Stimulated activated CD8-positive, alpha-beta memory T cell treated with anti-CD3 and anti-CD28 coated beads, Interleukin-15, amount 100 ng/mL, for 48 hours (primary cell): Measurements from ENCODE around the gene POLR3F.
"Not testable (repeated sequence)": the region's sequence is repeated elsewhere in the genome, so short reads cannot be mapped to it uniquely, and the experiment has no call there.

ENCODE experiments used
- DNase-seq, 2 donors: peaks; one replicate each; pipeline ENCODE4 v3.0.0-alpha.2; 2020; ENCODE audit warnings: low read depth in 2 of 2

POLR3F gene

GRCh38 chr20:18466894-18467730 is at the start of gene POLR3F, which contains the start of gene DZANK1:
Gene POLR3F, plus strand, starts transcription at chr20:18467390. Its CDS starts 117 bp downstream, at chr20:18467507.
Gene DZANK1, minus strand, starts transcription at chr20:18467030. Its CDS starts 1,672 bp downstream, at chr20:18465358.
- peak; percentile 90 to 91 for DNase-seq

GRCh38 chr20:18421608-18422007 is 45.6 kb upstream of the POLR3F start:
- no peak for DNase-seq

- no peak for DNase-seq
Measured at GRCh38 chr20:18427214-18427613, 40.0 kb upstream of the POLR3F start.

GRCh38 chr20:18428490-18429173 is 38.6 kb upstream of the POLR3F start:
- no peak for DNase-seq

GRCh38 chr20:18430172-18430826 is 36.9 kb upstream of the POLR3F start:
- DNase-seq, result no peak

- no peak for DNase-seq
Measured at GRCh38 chr20:18431206-18431605, 36.0 kb upstream of the POLR3F start.

GRCh38 chr20:18436847-18437246 is 30.3 kb upstream of the POLR3F start:
- DNase-seq, result no peak

- no peak for DNase-seq
Measured at GRCh38 chr20:18440403-18440802, 26.8 kb upstream of the POLR3F start.

- DNase-seq, result no peak
Measured at GRCh38 chr20:18443886-18444285, 23.3 kb upstream of the POLR3F start.

- DNase-seq, result no peak
Measured at GRCh38 chr20:18456600-18456999, 10.6 kb upstream of the POLR3F start.

GRCh38 chr20:18465536-18466200 is 1.5 kb upstream of the POLR3F start:
- DNase-seq, result no peak

- DNase-seq, result no peak
Measured at GRCh38 chr20:18466574-18466893, 656 bp upstream of the POLR3F start.

GRCh38 chr20:18477218-18477617 is 10.0 kb downstream of the POLR3F start:
- no peak for DNase-seq

GRCh38 chr20:18477821-18478220 is 10.6 kb downstream of the POLR3F start:
- DNase-seq, result no peak

- no peak for DNase-seq
Measured at GRCh38 chr20:18481596-18481995, 14.4 kb downstream of the POLR3F start.

- DNase-seq, result no peak
Measured at GRCh38 chr20:18488301-18488700, 21.1 kb downstream of the POLR3F start.

GRCh38 chr20:18496042-18496441 is 28.9 kb downstream of the POLR3F start:
- no peak for DNase-seq

GRCh38 chr20:18496740-18497592 is 29.8 kb downstream of the POLR3F start, which contains the start of gene RBBP9:
Gene RBBP9, minus strand, starts transcription at chr20:18497225. Its CDS starts 58 bp downstream, at chr20:18497167.
- peak; percentile 73 to 75 for DNase-seq

- DNase-seq, result no peak
Measured at GRCh38 chr20:18497603-18498002, 30.4 kb downstream of the POLR3F start.

GRCh38 chr20:18501672-18502071 is 34.5 kb downstream of the POLR3F start:
- DNase-seq, result not testable (repeated sequence)

- DNase-seq, result no peak
Measured at GRCh38 chr20:18504479-18505060, 37.4 kb downstream of the POLR3F start.
